ENCODE results near the gene LTBP3. TPM values are rescaled to one million over a fixed set of nuclear protein-coding genes. Genes with fewer than 3 reads are reported as not detected.
A peak's percentile ranks its signal among the peaks of the same experiment; 100 is the strongest.

Gene LTBP3
- total RNA-seq, 1 experiment from 2014 or later = 166 TPM

- DNase-seq = no peak
- TF ChIP-seq CTCF (IDR thresholded peaks at IDR 0.05; ENCODE audit: unreplicated experiment) = no peak
- no peaks in the 10 kb centered on the region for H3K9me3 Mint-ChIP-seq (ENCODE audit: low read depth, unreplicated experiment)
- peaks cover 78% of the 10 kb centered on the region for H3K36me3 Mint-ChIP-seq (ENCODE audit: insufficient read depth, unreplicated experiment)
- CTCF ChIA-PET = no interaction called here
- BruUV-seq (replicated peaks) = no TSS peak
- peaks cover 14% of the 10 kb centered on the region for H3K4me1 Mint-ChIP-seq (ENCODE audit: low read depth, unreplicated experiment)
- no peak overlapping the region for H3K27ac Mint-ChIP-seq (ENCODE audit: unreplicated experiment)
- H3K4me3 Mint-ChIP-seq (ENCODE audit: low read depth, unreplicated experiment) = no peak overlapping the region
- H3K27me3 Mint-ChIP-seq (ENCODE audit: unreplicated experiment) = no peaks in the 10 kb centered on the region
- intact Hi-C loops (cut with micrococcal nuclease; ENCODE audit: unreplicated experiment) = no loop called here
These were observed 21.1 kb upstream of the LTBP3 start for GRCh38 chr11:65579291-65579690.

DNA sequence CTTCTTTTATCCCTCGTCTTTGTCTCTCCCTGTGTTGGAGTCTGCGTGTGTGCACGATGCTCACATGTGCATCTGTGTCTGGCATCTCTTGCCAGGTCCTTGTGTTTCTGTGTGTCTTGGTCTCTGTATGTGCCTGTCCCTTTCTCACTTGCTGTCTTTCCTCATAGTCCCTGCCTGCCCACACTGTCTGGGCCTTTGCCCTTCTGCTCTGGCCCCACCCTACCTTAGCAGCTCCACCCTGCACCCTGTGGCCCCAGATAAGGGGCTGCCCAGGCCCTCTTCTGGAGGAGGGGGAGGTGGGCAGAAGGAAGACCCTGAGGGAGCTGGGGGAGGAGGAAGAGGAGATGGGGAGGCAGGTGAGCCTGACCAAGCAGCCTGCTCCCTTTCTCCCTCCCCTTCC is 20.5 kb upstream of the LTBP3 start:
- Mint-ChIP-seq H3K4me1 (ENCODE audit: low read depth, unreplicated experiment) (peaks cover 20% of the 10 kb centered on the region), H3K4me3 (ENCODE audit: low read depth, unreplicated experiment) (peak overlapping the region; percentile 79), H3K27me3 (ENCODE audit: unreplicated experiment) (no peaks in the 10 kb centered on the region), H3K9me3 (ENCODE audit: low read depth, unreplicated experiment) (no peaks in the 10 kb centered on the region), H3K36me3 (ENCODE audit: insufficient read depth, unreplicated experiment) (peaks cover 81% of the 10 kb centered on the region), H3K27ac (ENCODE audit: unreplicated experiment) (peak overlapping the region; percentile 22)
- no TSS peak for BruUV-seq (replicated peaks)
- intact Hi-C loops (cut with micrococcal nuclease; ENCODE audit: unreplicated experiment) = no loop called here
- no peak for TF ChIP-seq CTCF (IDR thresholded peaks at IDR 0.05; ENCODE audit: unreplicated experiment)
- CTCF ChIA-PET = no interaction called here
- DNase-seq = no peak

GRCh38 chr11:65578134-65578533 is 20.0 kb upstream of the LTBP3 start:
- H3K27me3 Mint-ChIP-seq (ENCODE audit: unreplicated experiment) = no peaks in the 10 kb centered on the region
- peaks cover 86% of the 10 kb centered on the region for H3K36me3 Mint-ChIP-seq (ENCODE audit: insufficient read depth, unreplicated experiment)
- H3K9me3 Mint-ChIP-seq (ENCODE audit: low read depth, unreplicated experiment) = no peaks in the 10 kb centered on the region
- TF ChIP-seq CTCF (IDR thresholded peaks at IDR 0.05; ENCODE audit: unreplicated experiment) = no peak
- no peak for DNase-seq
- intact Hi-C loops (cut with micrococcal nuclease; ENCODE audit: unreplicated experiment) = no loop called here
- peak overlapping the region; percentile 79 for H3K4me3 Mint-ChIP-seq (ENCODE audit: low read depth, unreplicated experiment)
- CTCF ChIA-PET = interaction anchor here (0.8 to 1.6 kb wide), 2 partner anchors 10 to 15 kb away, joined by 3 to 5 read pairs; no protein-coding TSS in a partner anchor
- no TSS peak for BruUV-seq (replicated peaks)
- H3K27ac Mint-ChIP-seq (ENCODE audit: unreplicated experiment) = peak overlapping the region; percentile 22
- peaks cover 24% of the 10 kb centered on the region for H3K4me1 Mint-ChIP-seq (ENCODE audit: low read depth, unreplicated experiment)

DNA sequence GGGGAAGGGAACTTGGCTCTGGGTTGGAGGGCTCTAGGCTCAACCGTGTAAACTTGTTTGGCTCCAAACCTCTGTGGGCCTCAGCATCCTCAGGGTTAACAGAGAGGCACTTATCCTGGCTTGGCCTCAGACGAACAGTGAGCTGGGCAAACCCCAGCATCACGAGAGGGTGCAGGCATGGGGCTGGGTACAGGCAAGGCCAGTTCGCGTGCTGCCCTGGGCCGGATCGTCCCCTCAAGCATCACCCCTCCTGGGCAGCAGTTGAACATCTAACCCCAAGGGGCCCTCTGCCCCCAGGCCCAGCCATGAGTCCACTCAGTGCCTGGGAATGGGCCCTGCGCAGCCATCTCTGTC is 19.6 kb upstream of the LTBP3 start:
- no peaks in the 10 kb centered on the region for H3K27me3 Mint-ChIP-seq (ENCODE audit: unreplicated experiment)
- H3K36me3 Mint-ChIP-seq (ENCODE audit: insufficient read depth, unreplicated experiment) = peaks cover 90% of the 10 kb centered on the region
- TF ChIP-seq CTCF (IDR thresholded peaks at IDR 0.05; ENCODE audit: unreplicated experiment) = no peak
- CTCF ChIA-PET = interaction anchor here (0.8 to 1.6 kb wide), 2 partner anchors 11 to 16 kb away, joined by 3 to 5 read pairs; no protein-coding TSS in a partner anchor
- intact Hi-C loops (cut with micrococcal nuclease; ENCODE audit: unreplicated experiment) = no loop called here
- no peak overlapping the region for H3K27ac Mint-ChIP-seq (ENCODE audit: unreplicated experiment)
- no peak for DNase-seq
- no peaks in the 10 kb centered on the region for H3K9me3 Mint-ChIP-seq (ENCODE audit: low read depth, unreplicated experiment)
- peaks cover 24% of the 10 kb centered on the region for H3K4me1 Mint-ChIP-seq (ENCODE audit: low read depth, unreplicated experiment)
- peak overlapping the region; percentile 79 for H3K4me3 Mint-ChIP-seq (ENCODE audit: low read depth, unreplicated experiment)
- no TSS peak for BruUV-seq (replicated peaks)
